ENCODE results near the gene BTBD16. TPM values are rescaled to one million over a fixed set of nuclear protein-coding genes. Genes with fewer than 3 reads are reported as not detected.

BTBD16 gene
- total RNA-seq, 3 donors from 2014 or later: 0.29 TPM; not detected in 2

GRCh38 chr10:122357685-122358084 is 86.6 kb downstream of the BTBD16 start:
- DNase-seq (ENCODE audit: low spot score in 2 of 2): no peak
- intact Hi-C loops (cut with DNase I; ENCODE audit: low total_unique reads): loop anchor here (5.0 kb wide), 1 partner anchor 585 kb away; no protein-coding TSS in a partner anchor
- Histone ChIP-seq H3K27ac (no peak overlapping the region), H3K4me1 (no peaks in the 10 kb centered on the region), H3K27me3 (no peaks in the 10 kb centered on the region), H3K4me3 (no peak overlapping the region), H3K9me3 (peaks cover 0 to 11% of the 10 kb centered on the region in 2 donors), H3K36me3 (no peaks in the 10 kb centered on the region)
- TF ChIP-seq POLR2AphosphoS5 (IDR thresholded peaks at IDR 0.05) (no peak), POLR2A (IDR thresholded peaks at IDR 0.05) (no peak), CTCF (IDR thresholded peaks at IDR 0.05) (no peak)

- Histone ChIP-seq H3K9me3 (peaks cover 0 to 11% of the 10 kb centered on the region in 2 donors), H3K36me3 (no peaks in the 10 kb centered on the region), H3K4me1 (no peaks in the 10 kb centered on the region), H3K27me3 (no peaks in the 10 kb centered on the region), H3K27ac (no peak overlapping the region), H3K4me3 (no peak overlapping the region)
- intact Hi-C loops (cut with DNase I; ENCODE audit: low total_unique reads): loop anchor here (5.0 kb wide), 1 partner anchor 587 kb away; no protein-coding TSS in a partner anchor
- TF ChIP-seq CTCF (IDR thresholded peaks at IDR 0.05) (no peak), POLR2A (IDR thresholded peaks at IDR 0.05) (no peak)
- DNase-seq (ENCODE audit: low spot score in 2 of 2): no peak
Observed at GRCh38 chr10:122359621-122360020, 88.5 kb downstream of the BTBD16 start.

GRCh38 chr10:122361046-122361445 is 90.0 kb downstream of the BTBD16 start:
- Histone ChIP-seq H3K27ac (no peak overlapping the region), H3K4me1 (no peaks in the 10 kb centered on the region), H3K27me3 (no peaks in the 10 kb centered on the region), H3K9me3 (peaks cover 0 to 11% of the 10 kb centered on the region in 2 donors), H3K4me3 (no peak overlapping the region), H3K36me3 (no peaks in the 10 kb centered on the region)
- no peak for TF ChIP-seq POLR2AphosphoS5 (IDR thresholded peaks at IDR 0.05)
- TF ChIP-seq POLR2A (IDR thresholded peaks at IDR 0.05): no peak
- no peak for TF ChIP-seq CTCF (IDR thresholded peaks at IDR 0.05)
- intact Hi-C loops (cut with DNase I; ENCODE audit: low total_unique reads): no loop called here
- no peak for DNase-seq (ENCODE audit: low spot score in 2 of 2)

GRCh38 chr10:122362031-122362592 is 91.0 kb downstream of the BTBD16 start:
- no peaks in the 10 kb centered on the region for H3K4me1 ChIP-seq
- TF ChIP-seq CTCF (IDR thresholded peaks at IDR 0.05) (no peak), POLR2AphosphoS5 (IDR thresholded peaks at IDR 0.05) (no peak), POLR2A (IDR thresholded peaks at IDR 0.05) (no peak)
- no peak overlapping the region for H3K4me3 ChIP-seq
- H3K27me3 ChIP-seq: no peaks in the 10 kb centered on the region
- H3K9me3 ChIP-seq: peaks cover 0 to 11% of the 10 kb centered on the region in 2 donors
- no peak overlapping the region for H3K27ac ChIP-seq
- intact Hi-C loops (cut with DNase I; ENCODE audit: low total_unique reads): loop anchor here (2.0 kb wide), 1 partner anchor 15 kb away; no protein-coding TSS in a partner anchor
- DNase-seq (ENCODE audit: low spot score in 2 of 2): no peak
- H3K36me3 ChIP-seq: no peaks in the 10 kb centered on the region

- intact Hi-C loops (cut with DNase I; ENCODE audit: low total_unique reads): loop anchor here (2.0 kb wide), 1 partner anchor 16 kb away; no protein-coding TSS in a partner anchor
- TF ChIP-seq POLR2A (IDR thresholded peaks at IDR 0.05) (no peak), CTCF (IDR thresholded peaks at IDR 0.05) (no peak), POLR2AphosphoS5 (IDR thresholded peaks at IDR 0.05) (no peak)
Observed at GRCh38 chr10:122362621-122363020, 91.5 kb downstream of the BTBD16 start.

More at GRCh38 chr10:122362621-122363020, 91.5 kb downstream of the BTBD16 start:
- no peak overlapping the region for H3K27ac ChIP-seq
- DNase-seq (ENCODE audit: low spot score in 2 of 2): no peak
- no peaks in the 10 kb centered on the region for H3K4me1 ChIP-seq
- no peak overlapping the region for H3K4me3 ChIP-seq
- H3K36me3 ChIP-seq: no peaks in the 10 kb centered on the region
- peaks cover 0 to 11% of the 10 kb centered on the region in 2 donors for H3K9me3 ChIP-seq
- no peaks in the 10 kb centered on the region for H3K27me3 ChIP-seq

All from breast epithelium (tissue), 4 donors.